Inflammatory macrophage treated with lipopolysaccharide for 4 hours (primary cell): ENCODE data around the gene AVPR2.

Experiments used
- DNase-seq: peaks from one replicate; pipeline ENCODE4 v3.0.0-alpha.2; 2020

AVPR2 gene

DNA sequence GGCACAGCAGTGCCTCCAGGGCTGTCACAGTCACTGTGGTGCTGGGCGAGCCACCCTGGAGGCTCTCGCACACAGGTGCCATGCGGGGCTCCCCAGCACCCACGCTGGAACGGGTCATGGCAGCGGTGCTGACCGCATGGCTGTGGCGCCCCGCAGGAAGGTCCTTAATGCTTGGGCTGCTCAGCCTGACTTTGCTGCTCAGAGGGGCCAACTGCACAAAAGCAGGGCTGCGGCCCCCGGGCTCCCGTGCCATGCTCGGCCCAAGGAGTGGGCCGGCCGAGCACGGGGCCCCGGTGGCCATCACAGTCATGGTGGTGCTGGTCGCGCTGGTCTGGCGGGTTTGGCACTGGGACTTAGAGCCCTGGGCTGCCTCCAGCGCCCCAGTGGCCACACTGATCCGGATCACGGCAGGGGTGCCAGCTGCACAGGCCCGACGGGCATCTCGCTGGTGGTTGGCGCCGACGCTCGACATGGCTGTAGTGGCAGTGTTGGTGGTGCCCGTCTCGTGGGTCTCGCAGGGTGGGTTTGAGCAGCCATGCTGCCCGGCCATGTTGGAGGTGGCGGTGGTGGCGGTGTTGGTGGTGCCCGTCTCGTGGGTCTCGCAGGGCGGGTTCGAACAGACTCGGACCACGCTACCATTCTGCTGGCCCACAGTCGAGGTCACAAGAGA lies 50.2 kb downstream of the AVPR2 start:
- DNase-seq, result no peak

DNA sequence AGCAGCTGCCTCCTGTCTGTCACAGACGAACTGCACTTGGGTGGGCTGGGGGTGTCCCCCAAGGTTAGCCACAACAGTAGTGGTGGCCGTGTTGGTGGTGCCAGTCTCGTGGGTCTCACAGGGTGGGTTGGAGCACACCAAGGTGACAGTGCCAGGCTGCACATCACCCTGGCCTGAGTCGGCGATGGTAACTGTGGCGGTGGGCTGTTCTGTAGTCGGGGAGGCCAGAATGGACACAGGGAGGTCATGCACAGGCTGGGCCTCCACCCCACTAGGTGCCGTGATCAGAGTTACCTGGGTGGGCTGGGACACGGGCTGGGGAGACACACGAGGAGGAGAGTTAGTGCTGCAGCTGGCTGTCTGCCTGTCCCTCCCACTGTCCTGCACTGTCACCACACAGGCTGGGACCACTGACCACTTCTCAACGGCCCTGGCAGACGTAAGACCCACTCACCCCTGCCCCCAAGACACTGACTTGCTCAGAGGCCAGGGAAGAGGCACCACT lies 50.8 kb downstream of the AVPR2 start:
- DNase-seq, result no peak

DNA sequence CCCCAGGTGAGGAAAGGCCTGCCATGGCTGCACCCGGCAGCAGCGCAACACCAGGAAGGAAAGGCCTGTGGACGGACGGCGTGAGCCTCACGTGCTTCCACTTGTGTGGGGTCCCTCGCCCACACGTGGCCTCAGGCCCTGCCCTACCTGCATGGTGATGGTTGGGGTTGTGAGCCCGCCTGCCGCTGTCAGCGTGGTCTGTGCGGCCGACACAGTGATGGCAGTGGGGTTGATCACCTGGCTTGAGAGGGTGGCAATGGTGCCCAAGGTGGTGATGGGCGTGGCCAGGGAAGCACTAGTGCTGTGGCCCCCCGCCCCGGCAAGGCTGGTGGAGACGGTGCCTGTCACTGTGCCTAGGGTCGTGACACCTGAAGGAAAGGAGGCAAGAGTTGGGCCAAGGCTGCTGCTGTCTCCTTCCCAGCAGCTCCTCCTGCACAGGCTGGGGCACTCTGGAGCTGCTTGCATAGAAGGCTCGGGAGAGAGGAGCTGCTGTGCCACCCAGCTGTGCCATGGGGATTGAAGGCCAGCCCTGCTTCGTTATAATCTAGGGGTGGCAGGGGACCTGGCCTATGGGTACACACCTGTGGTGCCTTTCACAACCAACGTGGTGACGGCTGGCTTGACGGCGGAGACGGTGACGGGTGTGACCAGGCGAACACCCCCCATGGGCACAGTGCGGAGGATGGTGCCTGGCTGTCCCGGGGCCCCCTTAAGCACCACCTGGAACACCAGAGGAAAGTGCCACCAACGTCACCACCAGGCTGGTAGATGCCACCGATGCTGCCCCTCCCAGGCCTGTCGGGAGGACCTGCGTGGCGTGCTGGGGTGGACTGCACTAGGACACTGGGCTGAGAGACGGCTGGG lies 51.8 kb downstream of the AVPR2 start:
- no peak for DNase-seq
